Measurements from ENCODE around the gene CPT1A.
A peak's percentile ranks its signal among the peaks of the same experiment; 100 is the strongest.

Gene CPT1A

DNA sequence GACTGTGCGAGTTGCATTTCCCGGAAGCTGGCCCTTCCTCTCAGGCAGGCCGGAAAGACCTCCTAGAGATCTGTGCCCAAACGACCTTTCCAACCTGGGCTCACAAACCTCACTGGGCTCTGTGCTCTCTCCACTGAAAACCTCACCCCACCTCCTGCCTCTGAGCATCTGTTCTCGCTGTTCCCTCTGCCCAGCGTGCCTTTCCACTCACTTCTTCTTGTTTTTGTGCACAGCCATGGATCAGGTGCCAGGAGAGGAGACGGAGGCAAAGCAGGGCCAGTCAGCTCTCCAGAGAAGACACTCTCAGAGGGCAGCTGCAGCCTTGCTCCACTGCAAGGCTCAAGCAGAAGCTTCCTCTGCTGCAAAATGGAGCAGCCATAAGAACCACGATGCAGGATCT is 10.9 kb upstream of the CPT1A start:
- no peak for FAIRE-seq

DNA sequence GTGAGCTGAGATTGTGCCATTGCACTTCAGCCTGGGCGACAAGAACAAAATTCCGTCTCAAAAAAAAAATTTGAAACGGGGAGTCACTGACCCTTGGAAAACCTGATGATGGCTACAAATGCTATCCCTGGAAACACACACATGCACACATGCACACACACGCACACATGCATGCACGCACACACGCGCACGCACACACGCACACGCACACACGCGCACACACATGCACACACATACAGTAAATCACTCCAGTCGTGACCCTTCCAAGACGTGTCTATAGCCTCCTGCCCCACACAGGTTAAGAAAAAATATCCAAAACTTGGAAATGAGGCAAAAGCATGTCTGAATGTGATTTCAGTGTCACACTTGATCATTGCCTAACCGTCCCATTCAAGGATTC is 6.7 kb upstream of the CPT1A start:
- FAIRE-seq, result no peak

DNA sequence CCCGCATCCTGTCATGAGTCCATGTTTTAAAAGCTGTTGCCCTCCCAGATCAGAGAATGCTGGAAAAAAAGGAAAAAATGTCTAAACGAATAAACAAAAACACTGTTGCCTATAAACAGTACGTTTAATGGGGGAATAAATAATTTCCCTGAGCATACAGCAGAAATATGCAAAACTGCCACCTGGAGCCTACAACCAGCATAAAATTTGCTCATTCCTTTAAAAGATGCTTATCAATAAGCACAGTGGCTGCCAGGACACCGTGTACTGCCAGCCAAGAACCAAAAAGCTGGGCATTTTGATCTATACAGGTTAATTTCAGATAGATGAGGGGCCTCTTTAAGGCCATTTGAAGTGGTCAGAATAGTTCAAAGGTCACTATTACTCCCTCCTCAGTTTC is 5.7 kb upstream of the CPT1A start:
- no peak for FAIRE-seq

- FAIRE-seq, result no peak
These were observed 3.8 kb upstream of the CPT1A start for GRCh38 chr11:68845351-68846002.

DNA sequence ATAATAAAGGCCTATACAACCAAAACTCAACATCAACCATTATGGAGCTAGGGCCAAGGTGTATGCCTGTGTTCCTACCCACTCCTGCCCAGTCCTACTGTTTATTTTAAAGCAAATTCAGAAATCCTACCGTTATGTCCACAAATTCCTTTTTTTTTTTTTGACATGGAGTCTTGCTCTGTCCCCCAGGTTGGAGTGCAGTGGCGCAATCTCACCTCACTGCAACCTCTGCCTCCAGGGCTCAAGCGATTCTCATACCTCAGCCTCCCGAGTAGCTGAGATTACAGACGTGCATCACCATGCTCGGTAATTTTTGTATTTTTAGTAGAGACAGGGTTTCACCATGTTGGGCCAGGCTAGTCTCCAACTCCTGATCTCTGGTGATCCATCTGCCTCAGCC is 3.1 kb upstream of the CPT1A start:
- no peak for FAIRE-seq

DNA sequence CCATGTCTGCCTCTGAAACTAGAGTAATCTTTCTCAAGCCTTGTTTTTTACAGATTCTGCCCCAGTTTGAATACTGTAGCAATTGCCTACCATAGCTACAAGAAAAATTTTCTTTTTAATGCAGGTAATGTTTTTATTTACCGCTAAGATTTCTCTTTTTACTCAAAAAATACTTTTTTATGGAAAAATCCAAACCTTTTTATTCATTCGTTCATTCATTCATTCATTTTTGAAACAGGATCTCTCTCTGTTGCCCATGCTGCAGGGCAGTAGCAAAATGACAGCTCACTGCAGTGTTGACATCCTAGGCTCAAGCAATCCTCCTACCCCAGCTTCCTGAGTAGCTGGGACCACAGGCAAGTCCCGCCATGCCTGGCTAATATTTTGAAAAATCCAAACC is 2.7 kb upstream of the CPT1A start:
- FAIRE-seq, result no peak

DNA sequence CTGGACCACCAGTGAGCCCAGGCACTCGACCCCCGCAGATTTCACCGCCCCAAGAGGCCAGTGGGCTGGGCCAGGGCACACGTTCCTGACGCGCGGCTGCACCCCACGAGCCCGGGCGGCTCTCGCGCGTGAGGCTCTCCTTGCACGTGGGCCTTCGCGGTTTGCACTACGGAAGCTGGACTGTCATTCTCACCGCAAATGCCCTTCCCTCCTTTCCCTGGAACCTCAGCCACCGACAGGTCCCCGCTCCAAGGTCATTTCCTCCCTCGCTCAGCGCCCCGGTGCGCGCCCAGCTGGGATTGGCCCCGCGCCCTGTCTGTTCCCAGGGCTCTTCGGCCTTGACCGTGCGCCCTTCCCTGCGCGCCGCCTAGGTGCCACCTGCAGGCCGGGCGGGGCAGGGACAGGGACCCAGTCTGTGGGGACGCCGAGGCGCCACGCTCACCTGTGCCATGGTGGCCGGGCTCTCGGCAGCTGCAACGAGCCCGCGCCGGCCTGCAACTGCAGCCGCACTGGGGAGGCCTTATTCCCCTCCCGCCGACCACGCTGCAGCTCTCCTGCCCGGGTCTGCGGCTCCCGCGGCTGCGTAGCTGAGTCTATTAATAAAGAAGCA is 2.1 kb upstream of the CPT1A start:
- FAIRE-seq, result no peak

GRCh38 chr11:68843052-68843561 is 1.4 kb upstream of the CPT1A start:
- FAIRE-seq, result no peak

DNA sequence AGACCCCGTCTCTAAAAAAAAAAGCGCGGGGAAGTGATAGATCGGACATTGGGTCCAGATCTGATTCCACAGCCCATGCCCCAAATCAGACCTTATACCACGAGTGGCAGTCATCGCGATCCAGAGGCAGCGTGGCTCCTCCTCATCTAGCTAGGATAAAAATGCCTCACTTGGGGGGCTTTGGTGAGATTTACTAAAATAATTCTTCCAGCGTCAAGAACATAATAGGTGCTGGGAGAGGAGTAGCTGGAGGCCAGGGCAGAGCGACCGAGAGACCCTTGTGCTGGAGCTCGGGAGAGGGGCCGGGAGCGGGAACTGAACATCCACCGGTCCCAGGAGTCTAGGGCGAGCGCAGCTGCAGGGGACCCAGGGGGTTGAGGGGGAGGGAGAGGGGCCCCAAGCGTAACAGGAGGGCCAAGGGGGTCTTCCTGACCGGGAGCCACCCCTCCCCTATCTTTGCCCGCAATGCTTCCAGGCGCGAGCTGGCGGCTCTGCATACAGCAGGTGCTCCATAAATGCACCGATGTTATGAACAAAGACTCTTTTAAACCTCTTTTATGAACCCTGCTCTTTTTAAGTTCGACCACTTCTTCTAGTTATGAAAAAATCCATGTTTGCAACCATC is 823 bp upstream of the CPT1A start:
- FAIRE-seq, result no peak

GRCh38 chr11:68840661-68841653 is 759 bp downstream of the CPT1A start:
- FAIRE-seq, result no peak

- no peak for FAIRE-seq
These were observed 1.6 kb downstream of the CPT1A start for GRCh38 chr11:68839911-68840641.

DNA sequence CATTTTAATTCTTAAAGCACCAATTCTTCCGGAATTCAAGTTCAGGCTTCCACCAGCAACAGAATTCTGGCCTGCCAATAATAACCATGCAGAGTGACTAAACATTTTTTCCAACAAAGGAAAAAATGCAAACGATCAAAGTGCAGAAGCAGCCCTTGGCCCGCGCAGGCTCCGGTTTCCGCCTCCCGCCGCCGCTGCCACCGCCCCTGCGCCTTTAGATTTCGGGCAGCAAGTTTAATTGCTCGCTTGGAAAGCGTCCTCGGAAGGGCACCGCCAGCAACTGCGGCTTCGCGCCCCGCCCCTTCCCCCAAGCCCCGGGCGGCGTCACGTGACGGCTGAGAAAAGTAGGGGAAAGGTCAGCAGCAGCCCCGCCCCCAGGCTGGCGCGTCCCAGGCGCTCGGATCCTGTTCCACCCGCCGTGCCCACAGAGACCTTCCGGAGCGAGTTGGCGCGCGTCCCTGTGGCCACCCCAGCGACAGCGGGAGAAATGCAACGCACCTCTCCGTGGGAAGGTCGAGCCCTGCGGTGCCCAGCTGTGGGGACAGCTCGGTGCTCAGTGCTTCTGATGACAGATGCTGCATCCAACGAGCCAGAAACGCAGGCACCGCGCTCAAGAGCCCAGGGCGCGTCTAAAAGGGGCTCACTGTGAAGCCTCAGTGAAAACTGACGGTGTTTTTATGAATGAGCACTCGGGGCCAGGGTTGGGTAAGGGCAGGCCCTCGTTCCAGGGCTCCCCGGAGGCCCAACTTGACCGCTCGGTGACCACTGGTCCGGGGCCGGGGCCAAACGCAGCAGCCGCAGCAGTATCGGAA is 2.5 kb downstream of the CPT1A start:
- peak; percentile 52 for FAIRE-seq

GRCh38 chr11:68838572-68838964 is 3.1 kb downstream of the CPT1A start:
- FAIRE-seq, result no peak

DNA sequence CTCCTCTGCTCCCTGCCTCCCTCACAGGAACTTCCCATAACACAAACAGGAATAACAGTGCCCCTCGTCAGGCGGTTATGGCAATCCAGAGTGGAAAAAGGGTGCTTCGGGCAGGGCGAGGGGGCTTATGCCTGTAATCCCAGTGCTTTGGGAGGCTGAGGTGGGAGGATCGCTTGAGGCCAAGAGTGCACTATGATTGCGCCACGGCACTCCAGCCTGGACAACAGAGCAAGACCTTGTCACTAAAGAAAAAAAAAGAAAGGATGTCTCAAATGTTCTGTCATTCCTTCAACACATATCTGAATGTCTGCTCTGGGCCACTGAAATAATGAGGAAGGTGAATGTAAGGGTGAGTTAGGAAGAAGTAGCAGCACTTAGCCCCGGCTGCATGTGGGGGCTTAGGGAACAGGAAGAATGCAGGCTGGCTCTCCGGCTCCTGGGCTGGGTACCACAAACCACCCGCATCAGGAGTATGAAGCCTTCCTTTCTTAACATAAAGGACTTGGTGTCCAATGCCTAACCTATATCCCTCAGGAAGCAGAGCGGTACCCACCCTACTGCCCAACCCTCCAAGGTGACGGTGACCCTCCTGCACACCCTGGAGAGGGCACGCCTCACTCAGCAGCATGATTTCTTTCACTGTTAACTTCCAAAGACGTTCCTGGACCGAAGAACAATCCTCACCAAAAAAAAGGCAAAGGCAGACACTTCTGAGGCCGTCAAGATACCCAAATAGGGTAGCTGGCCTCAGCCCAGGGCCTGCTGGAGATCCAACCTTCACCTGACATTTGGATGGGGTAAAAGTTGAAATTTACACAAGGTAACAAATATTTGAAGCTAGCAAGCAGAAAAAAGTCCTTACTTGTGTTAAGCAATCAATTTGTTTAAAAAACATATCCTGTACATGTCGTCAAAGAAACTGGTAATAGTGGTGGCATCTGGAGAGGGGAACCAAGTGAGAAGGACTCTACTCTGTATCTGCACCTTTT is 3.8 kb downstream of the CPT1A start:
- no peak for FAIRE-seq

GRCh38 chr11:68835749-68836148 is 6.0 kb downstream of the CPT1A start:
- FAIRE-seq, result no peak

- no peak for FAIRE-seq
These were observed 6.4 kb downstream of the CPT1A start for GRCh38 chr11:68835328-68835727.

DNA sequence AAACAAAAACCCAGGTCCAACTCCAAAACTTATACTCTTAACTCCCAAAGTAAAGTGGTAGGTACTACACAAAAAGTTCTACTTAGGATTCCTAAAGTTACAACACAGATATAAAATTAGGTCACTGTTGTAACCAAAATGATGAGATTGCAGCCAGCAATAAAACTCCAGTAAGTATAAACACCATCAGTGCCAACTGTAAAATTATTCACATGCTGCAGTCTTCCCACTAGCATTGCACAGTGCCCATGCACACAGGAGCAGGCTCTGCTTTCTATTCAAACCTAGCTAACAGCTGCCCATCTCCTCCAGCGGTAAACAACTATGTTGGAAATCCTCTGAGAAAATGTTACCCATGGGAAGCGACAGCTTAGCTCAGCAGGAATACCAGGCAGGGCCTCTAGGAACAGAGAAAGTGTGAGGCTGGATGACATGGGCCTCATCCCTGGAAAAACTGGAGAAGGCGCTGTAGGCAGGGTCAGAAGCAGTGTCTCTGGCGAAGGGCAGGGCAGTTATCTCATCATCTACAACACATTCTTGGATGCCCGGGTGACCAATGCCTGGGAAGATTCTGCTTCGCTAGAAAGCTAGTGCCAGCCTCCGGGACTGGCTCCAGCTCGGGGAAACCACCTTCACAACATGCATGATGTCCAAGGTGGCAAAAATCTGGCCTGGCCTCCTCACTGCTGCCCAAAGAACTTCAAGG is 9.1 kb downstream of the CPT1A start:
- FAIRE-seq, result no peak

- FAIRE-seq, result no peak
These were observed 10.6 kb downstream of the CPT1A start for GRCh38 chr11:68831124-68831523.

DNA sequence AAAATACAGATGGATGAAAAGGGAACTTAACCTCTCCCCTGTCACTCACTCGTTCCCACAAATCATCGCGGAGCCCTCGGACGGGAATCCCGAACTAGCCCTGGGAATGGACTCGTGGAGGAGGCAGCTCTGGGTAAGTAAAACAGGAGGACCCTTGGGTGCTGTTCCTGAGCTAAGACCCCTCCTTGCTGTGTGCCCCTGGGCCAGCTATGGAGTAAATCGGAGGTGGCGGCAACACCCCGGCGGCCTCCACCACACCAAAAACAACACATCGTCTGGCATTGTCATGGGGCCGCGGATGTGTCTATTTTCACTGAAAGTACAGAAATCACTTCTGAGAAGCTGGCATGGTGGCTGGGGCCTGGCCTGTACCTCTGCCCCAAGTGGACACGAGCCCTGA is 12.1 kb downstream of the CPT1A start:
- FAIRE-seq, result no peak

DNA sequence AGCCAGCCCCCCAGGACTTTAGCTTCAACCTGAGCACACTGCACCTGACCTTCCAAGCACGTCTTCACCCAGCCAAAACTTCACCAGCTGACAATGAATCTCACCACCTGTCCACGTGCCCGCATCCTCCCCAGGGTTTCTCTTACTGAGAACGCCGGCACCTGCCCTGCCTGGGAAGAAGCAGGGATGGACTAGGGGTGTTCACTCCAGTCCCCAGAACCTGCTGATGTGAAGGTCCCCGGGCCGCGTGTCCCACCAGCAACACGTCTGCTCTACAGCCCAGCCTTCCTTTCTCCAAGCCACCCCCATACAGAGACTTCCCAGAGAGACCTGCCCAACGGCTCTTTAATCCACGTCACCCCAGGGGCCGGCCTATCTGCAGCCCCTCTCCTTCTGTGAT is 12.8 kb downstream of the CPT1A start:
- no peak for FAIRE-seq

Measured in A204.1 (cell line).